ENCODE measurements around the gene CSNK1G1.
"Not testable (repeated sequence)": the region's sequence is repeated elsewhere in the genome, so short reads cannot be mapped to it uniquely, and the experiment has no call there.

CSNK1G1 gene

GRCh38 chr15:64121614-64122013 lies 234.4 kb downstream of the CSNK1G1 start:
- DNase-seq (ENCODE audit: low read depth, low spot score): no peak
- in situ Hi-C loops (cut with HindIII; ENCODE audit: low sequenced_read_pairs): no loop called here
- H3K4me3 ChIP-seq (ENCODE audit: low read depth, low read length): no peak overlapping the region
- no peak for TF ChIP-seq CTCF (IDR thresholded peaks at IDR 0.05; ENCODE audit: low read depth, low read length)

DNA sequence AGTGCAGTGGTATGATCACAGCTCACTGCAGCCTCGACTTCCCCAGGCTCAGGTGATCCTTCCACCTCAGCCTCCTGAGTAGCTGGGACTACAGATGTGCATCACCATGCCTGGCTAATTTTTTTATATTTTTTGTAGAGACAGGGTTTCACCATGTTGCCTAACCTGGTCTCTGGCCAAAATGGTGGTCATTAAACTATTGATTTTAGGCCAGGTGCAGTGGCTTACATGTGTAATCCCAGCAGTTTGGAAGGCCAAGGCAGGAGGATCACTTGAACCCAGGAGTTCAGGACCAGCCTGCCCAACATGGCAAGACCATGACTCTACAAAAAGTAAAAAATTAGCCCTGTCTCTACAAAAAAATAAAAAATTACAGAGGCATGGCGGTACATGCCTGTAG lies 235.7 kb downstream of the CSNK1G1 start:
- in situ Hi-C loops (cut with HindIII; ENCODE audit: low sequenced_read_pairs); H3K4me3 ChIP-seq (ENCODE audit: low read depth, low read length); DNase-seq (ENCODE audit: low read depth, low spot score): not testable (repeated sequence)

DNA sequence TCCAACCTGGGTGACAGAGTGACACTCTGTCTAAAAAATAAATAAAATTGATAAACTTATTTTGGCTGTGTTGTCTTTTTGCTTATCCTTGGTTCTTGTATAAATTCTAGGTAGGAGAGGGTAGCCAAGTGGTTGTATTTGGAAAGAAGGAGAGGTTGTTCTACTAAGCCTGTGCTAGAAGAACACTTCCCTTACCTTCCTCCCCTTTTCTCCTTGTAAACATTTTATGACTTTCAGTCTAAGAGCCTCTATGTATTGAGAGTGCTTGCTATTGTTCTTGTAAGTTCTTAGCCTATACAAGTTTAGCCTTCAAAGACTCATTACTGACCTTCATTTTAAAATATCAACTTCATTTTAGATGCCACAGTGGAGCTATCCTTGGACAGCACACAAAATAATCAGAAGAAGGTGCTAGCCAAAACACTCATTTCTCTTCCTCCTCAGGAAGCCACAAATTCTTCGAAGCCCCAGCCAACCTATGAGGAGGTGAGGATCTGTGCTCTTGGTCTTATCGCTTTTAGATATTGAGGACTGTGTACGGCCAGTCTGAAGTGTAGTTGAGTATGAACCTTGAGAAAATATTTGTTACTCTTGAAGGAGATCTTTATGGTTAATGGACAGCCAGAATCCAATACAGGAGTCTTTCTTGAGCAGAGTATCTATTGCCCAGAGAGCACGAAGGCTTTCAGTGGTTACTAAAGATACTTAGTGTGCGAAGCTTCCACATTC lies 238.1 kb downstream of the CSNK1G1 start:
- in situ Hi-C loops (cut with HindIII; ENCODE audit: low sequenced_read_pairs): no loop called here
- no peak overlapping the region for H3K4me3 ChIP-seq (ENCODE audit: low read depth, low read length)
- no peak for DNase-seq (ENCODE audit: low read depth, low spot score)
- TF ChIP-seq CTCF (IDR thresholded peaks at IDR 0.05; ENCODE audit: low read depth, low read length): no peak

Data from astrocyte of the spinal cord (primary cell).